GM19467 (cell line): ENCODE measurements around the gene BMERB1.
"Not testable (repeated sequence)": the region's sequence is repeated elsewhere in the genome, so short reads cannot be mapped to it uniquely, and the experiment has no call there.

Experiments used
- ATAC-seq: cut with Tn5 transposase; IDR thresholded peaks from one replicate; pipeline ENCODE4 v1.9.1; 2021; ENCODE audit warnings: mild to moderate bottlenecking, moderate library complexity; ENCODE audit not compliant: unreplicated experiment

The BMERB1 gene

DNA sequence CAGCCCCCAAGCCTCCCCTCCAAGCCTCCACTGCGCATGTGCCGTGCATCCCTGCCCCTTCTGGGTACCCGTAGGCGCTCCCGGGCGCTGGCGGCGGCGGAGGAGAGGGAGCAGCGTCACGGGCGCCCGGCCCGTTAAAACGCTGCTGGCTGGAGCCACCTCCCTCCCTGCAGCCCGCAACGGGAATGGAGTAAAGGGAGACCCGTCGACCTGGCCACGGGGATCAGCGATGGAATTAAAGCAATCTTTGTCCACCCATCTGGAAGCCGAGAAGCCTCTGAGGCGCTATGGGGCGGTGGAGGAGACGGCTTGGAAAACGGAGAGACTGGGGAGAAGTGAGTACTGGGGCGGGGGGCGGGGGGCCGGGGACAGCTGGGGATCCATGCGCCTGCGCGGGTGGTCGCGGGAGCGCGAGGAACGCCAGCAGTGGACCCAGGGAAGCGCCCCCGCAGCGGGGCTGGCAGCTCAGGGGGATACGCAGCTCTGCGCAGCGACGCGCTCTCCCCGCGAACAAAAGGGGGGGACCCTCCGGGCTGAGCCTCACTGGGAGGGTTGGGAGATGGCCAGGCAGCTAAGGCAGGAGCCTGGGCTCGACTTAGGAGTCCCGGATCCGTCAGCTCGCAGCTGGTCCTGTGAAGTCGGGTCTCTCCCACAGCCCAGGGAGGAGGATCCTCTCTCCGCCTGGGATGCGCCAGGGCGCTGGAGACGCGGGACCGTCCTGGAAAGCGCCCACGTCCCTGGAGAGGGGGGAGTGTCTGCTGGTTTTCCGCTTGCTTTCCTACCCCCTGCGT, at the start of gene BMERB1:
TSS of gene BMERB1 (plus strand) at position 164 of the 791 bp plus-strand sequence. CDS start at position 230, 66 bp downstream.
- no peak for ATAC-seq

- not testable (repeated sequence) for ATAC-seq
Observed at GRCh38 chr16:15388060-15388459, 46.3 kb upstream of the BMERB1 start.

GRCh38 chr16:15389916-15390315, 44.5 kb upstream of the BMERB1 start:
- not testable (repeated sequence) for ATAC-seq

DNA sequence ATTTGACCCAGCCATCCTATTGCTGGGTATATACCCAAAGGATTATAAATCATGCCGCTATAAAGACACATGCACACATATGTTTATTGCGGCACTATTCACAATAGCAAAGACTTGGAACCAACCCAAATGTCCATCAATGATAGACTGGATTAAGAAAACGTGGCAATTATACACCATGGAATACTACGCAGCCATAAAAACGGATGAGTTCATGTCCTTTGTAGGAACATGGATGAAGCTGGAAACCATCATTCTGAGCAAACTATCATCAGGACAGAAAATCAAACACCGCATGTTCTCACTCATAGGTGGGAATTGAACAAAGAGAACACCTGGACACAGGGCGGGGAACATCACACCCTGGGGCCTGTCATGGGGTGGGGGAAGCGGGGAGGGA, 41.4 kb upstream of the BMERB1 start:
- not testable (repeated sequence) for ATAC-seq

GRCh38 chr16:15395631-15396508, 38.5 kb upstream of the BMERB1 start, which contains the start of gene MPV17L:
TSS of gene MPV17L (plus strand) at chr16:15395754. CDS start at chr16:15395898, 144 bp downstream.
- not testable (repeated sequence) for ATAC-seq

- not testable (repeated sequence) for ATAC-seq
Observed at GRCh38 chr16:15396509-15396829, 37.9 kb upstream of the BMERB1 start.

GRCh38 chr16:15396948-15397594, 37.3 kb upstream of the BMERB1 start:
- ATAC-seq: no peak

GRCh38 chr16:15398618-15399316, 35.6 kb upstream of the BMERB1 start:
- ATAC-seq: no peak

- no peak for ATAC-seq
Observed at GRCh38 chr16:15399317-15399716, 35.1 kb upstream of the BMERB1 start.

- ATAC-seq: not testable (repeated sequence)
Observed at GRCh38 chr16:15400314-15400713, 34.1 kb upstream of the BMERB1 start.

DNA sequence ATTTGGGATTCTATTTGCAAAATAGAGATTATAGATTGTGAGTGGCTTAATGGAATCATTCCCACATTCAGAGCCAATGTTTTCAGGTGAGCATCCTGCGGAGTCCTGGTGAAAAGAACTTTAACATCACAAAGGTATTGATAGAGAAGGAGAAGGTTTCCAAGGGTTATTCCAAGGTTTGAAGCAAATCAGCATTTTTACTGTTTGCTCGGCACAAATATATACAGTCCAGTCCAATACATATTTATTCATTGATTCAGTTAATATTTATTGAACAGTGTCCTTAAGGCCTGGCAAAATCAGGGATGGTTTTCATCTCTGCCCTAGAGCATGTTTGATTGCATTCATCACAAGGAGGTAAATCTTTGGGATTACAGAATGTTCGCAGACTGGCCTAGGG, 32.4 kb upstream of the BMERB1 start:
- no peak for ATAC-seq

GRCh38 chr16:15403392-15403995, 30.9 kb upstream of the BMERB1 start:
- no peak for ATAC-seq

GRCh38 chr16:15404091-15404490, 30.3 kb upstream of the BMERB1 start:
- ATAC-seq: not testable (repeated sequence)

- ATAC-seq: no peak
Observed at GRCh38 chr16:15404792-15405191, 29.6 kb upstream of the BMERB1 start.

- not testable (repeated sequence) for ATAC-seq
Observed at GRCh38 chr16:15407756-15408155, 26.6 kb upstream of the BMERB1 start.

GRCh38 chr16:15409476-15409875, 24.9 kb upstream of the BMERB1 start:
- ATAC-seq: not testable (repeated sequence)

DNA sequence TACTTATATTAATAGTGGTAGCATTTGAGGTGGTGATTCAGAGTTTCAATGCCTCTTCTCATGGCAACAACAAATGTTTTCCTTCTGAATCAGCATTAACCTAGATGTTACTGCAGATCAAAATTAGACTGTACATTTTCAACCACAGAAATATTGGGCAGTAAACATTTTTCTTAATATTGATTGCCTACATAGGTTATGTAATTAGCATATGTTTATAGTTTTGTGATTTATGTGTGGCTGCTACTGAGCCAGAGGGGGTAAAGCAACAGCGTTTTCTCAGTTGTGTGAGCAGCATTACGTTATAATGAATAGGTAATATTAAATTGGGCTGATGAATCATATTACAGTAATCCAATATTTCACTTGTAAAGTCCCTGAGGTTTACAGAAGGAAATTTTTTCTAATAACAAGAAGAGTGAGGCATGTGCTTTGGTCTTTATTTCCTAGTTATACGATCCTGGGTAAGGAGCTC, 18.8 kb upstream of the BMERB1 start:
- no peak for ATAC-seq

DNA sequence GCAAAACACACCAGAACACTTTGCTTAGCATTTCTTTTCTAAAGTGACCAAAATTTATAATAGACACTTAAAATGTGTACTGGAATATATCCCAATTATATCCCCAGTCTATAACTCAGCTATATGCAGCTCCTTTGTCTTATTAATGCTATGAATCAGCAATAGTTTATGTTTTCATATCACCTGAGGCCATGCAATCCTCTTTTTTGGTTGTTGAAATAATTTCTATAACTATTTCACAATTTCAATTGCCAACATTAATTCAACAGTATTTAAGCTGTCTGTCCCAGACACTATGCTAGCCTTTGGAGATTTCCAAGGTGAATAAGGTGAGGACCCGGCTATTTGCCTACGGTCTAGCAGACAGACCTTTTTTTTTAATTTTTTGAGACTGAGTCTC, 17.2 kb upstream of the BMERB1 start:
- ATAC-seq: no peak

DNA sequence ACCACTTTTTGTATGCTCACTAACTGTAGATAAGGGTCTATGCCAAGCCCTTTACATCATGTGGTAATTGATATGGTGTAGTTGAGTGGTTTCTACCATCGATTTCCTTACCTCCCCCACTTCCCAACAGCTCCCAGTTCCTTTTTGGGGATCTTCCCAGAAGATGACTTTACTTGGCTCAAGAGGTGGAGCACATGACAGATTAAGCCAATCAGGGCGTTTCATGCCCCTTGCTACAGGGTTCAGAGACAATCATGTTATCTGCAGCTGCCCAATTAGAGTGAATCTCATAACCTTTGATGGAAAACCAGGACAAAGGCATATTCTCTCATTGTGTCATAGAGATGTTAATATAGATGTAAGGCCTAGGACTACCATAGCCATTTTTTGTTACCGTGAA, 16.2 kb upstream of the BMERB1 start:
- ATAC-seq: no peak

DNA sequence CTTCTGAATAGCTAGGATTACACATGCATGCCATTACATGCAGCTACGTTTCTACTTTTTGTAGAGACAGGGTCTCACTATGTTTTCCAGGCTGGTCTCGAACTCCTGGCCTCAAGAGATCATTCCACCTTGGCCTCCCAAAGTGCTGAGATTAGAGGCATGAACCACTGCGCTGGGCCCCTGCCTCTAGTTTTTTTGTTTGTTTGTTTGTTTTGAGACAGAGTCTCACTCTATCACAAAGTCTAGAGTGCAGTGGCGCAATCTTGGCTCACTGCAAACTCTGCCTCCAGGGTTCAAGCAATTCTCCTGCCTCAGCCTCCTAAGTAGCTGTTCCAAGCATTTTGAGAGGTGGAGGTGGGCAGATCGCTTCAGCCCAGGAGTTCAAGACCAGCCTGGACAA, 12.7 kb upstream of the BMERB1 start:
- not testable (repeated sequence) for ATAC-seq
